Upper lobe of left lung (tissue), 6 donors: ENCODE measurements around the gene SDK2. TPM values are rescaled to one million over a fixed set of nuclear protein-coding genes. Genes with fewer than 3 reads are reported as not detected.
A peak's percentile ranks its signal among the peaks of the same experiment; 100 is the strongest.

Source experiments
- ATAC-seq, 2 donors: fragments of 200-7000 bp; cut with Tn5 transposase; one replicate each; pipeline ENCODE4 v1.9.1; 2022; ENCODE audit warnings: mild to moderate bottlenecking in 2 of 2, moderate library complexity in 2 of 2; ENCODE audit not compliant: low FRiP score in 2 of 2
- DNase-seq, 2 donors: peaks; one replicate each; pipeline ENCODE4 v3.0.0-alpha.2; 2019 to 2020
- H3K27ac ChIP-seq, 4 donors: fragments of 200-600 bp; sonication (generic); one replicate each; pipeline ENCODE4 v1.5.1; 2016 to 2019
- H3K27me3 ChIP-seq, 4 donors: fragments of 200-600 bp; sonication (generic); one replicate each; pipeline ENCODE4 v1.5.1; 2017 to 2019
- H3K36me3 ChIP-seq, 4 donors: fragments of 200-600 bp; sonication (generic); one replicate each; pipeline ENCODE4 v1.5.1; 2016 to 2019
- H3K4me1 ChIP-seq, 4 donors: fragments of 200-600 bp; sonication (generic); one replicate each; pipeline ENCODE4 v1.5.1; 2018 to 2019
- H3K4me3 ChIP-seq, 4 donors: fragments of 200-600 bp; sonication (generic); one replicate each; pipeline ENCODE4 v1.5.1; 2017 to 2019; ENCODE audit warnings: mild to moderate bottlenecking in 2 of 4, moderate library complexity in 1 of 4
- H3K9me3 ChIP-seq, 4 donors: fragments of 200-600 bp; sonication (generic); one replicate each; pipeline ENCODE4 v1.5.1; 2018 to 2019
- EP300 ChIP-seq, 4 donors: sonication (generic); formaldehyde crosslinking; IDR thresholded peaks; one replicate each; pipeline ENCODE4 v1.5.1; 2017; ENCODE audit warnings: antibody characterized with exemption in 4 of 4, control low read depth in 2 of 4
- POLR2A ChIP-seq, 4 donors: fragments of 450-650 bp; IDR thresholded peaks; one replicate each; pipeline ENCODE4 v1.5.1; 2016 to 2017; ENCODE audit warnings: antibody characterized with exemption in 4 of 4, mild to moderate bottlenecking in 2 of 4
- POLR2AphosphoS5 ChIP-seq, 2 donors: sonication (generic); formaldehyde crosslinking; IDR thresholded peaks; one replicate each; pipeline ENCODE4 v1.5.1; 2017; ENCODE audit warnings: antibody characterized with exemption in 2 of 2
- WGBS, 2 donors: methylation state at CpG; one replicate each; pipeline ENCODE4 v1.1.5; 2017 to 2018; 5-methylcytosine and 5-hydroxymethylcytosine counted together
- total RNA-seq, 6 donors: library from RNA; depleted of rRNA in 4 of 6; stranded (reverse); fragments of >200 nt in 4 of 6; gene quantifications; one replicate each; pipeline versions ENCODE4 v1.1.0 to v1.2.1, GENCODE V29; 2016 to 2021
- TF ChIP-seq, protein P1 (sequence below), 6 experiments: fragments of 450-650 bp in 4 of 6; fragments of 200-600 bp in 2 of 6; sonication (generic) in 2 of 6; IDR thresholded peaks; one replicate each; pipeline ENCODE4 v1.5.1; 2016 to 2019; ENCODE audit warnings: antibody characterized with exemption in 6 of 6
- donor health status: DM: no; HTN: no; CAD: no; lungs with moderate emphysema.
- donor health status: DM: no; HTN: yes; CAD: no; lungs with severe emphysema.

SDK2 gene
- total RNA-seq, 6 donors from 2014 or later: 1.2 to 7.3 (median 2.9) TPM

DNA sequence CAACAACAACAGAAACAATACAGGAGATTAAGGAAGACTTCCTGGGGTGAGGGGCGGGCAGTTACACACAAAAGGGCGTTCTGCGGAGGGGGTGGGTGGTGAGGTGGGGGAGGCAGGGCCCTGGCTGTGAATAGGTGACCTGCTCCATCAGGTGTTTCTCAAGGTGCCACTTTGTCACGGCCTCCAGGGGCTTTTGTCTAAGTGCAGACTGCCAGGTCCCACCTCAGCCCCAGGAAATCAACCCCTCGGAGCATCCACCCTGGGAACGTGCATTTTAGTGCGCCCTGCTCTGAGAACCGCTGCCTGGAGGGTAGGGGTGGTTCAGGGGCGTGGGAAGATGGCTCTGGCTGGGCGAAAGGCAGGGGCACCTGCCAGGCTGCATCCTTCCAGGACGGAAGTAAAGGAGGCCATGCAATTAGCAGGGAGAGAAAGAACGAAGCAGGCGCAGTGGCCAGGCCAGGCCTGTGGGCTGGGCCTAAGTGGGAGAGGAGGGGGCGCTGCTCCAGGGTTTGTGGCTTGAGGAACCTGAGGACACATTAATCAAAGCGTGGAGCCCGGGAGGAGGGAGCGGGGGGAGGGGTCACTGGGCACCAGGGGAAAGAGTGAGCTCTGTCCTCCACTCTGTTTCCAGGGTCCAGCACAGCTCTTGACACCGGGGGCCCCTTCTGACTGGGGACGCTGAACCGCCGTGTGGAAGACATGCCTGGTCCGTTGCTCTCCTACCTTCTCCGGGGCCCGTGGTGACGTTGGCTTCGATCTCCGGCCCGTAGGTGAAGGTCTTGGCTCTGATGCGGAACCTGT is 283.1 kb downstream of the SDK2 start:
- Histone ChIP-seq H3K27me3 (no peaks in the 10 kb centered on the region), H3K4me1 (peaks cover 13 to 21% (median 20%) of the 10 kb centered on the region in 4 donors), H3K36me3 (no peaks in the 10 kb centered on the region), H3K9me3 (no peaks in the 10 kb centered on the region), H3K4me3 (no peak overlapping the region), H3K27ac (no peak overlapping the region)
- 83 to 84% methylated on average over 22 to 25 of the region's 29 CpGs for WGBS, 2 donors
- TF ChIP-seq, protein P1, sequence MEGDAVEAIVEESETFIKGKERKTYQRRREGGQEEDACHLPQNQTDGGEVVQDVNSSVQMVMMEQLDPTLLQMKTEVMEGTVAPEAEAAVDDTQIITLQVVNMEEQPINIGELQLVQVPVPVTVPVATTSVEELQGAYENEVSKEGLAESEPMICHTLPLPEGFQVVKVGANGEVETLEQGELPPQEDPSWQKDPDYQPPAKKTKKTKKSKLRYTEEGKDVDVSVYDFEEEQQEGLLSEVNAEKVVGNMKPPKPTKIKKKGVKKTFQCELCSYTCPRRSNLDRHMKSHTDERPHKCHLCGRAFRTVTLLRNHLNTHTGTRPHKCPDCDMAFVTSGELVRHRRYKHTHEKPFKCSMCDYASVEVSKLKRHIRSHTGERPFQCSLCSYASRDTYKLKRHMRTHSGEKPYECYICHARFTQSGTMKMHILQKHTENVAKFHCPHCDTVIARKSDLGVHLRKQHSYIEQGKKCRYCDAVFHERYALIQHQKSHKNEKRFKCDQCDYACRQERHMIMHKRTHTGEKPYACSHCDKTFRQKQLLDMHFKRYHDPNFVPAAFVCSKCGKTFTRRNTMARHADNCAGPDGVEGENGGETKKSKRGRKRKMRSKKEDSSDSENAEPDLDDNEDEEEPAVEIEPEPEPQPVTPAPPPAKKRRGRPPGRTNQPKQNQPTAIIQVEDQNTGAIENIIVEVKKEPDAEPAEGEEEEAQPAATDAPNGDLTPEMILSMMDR (IDR thresholded peaks at IDR 0.05): no peak
- TF ChIP-seq EP300 (IDR thresholded peaks at IDR 0.05) (no peak), POLR2A (IDR thresholded peaks at IDR 0.05) (no peak), POLR2AphosphoS5 (IDR thresholded peaks at IDR 0.05) (no peak)
- DNase-seq: no peak
- no peak for ATAC-seq

DNA sequence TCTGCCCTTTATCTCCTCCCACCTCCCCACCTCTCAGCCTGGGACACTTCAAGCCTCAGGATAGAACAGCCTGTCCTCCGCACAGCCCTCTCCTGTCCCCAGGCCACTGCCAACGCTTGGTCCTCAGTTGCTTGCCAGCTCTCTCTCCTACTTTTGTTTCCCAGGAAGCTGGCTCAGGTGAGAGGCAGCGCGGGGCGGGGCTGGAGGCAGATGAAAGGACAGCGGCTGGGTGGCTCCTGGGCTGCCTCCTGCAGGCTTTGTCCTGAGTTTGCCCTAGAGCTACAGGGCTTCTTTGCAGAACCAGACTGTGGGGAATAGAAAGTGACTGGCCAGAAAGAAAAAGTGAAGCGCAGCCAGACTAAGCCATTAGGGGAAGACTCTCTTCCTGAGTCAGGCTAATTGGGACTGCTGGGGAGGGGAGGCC is 284.2 kb downstream of the SDK2 start:
- Histone ChIP-seq H3K27ac (peak overlapping the region in 2 of 4 donors; percentile 30 to 49), H3K9me3 (no peaks in the 10 kb centered on the region), H3K27me3 (no peaks in the 10 kb centered on the region), H3K4me1 (peaks cover 4 to 14% (median 11%) of the 10 kb centered on the region in 4 donors), H3K4me3 (no peak overlapping the region), H3K36me3 (no peaks in the 10 kb centered on the region)
- peak; percentile 89 to 93 for DNase-seq
- WGBS, 2 donors: 58 to 82% methylated on average over 7 of the region's 7 CpGs
- no peak for TF ChIP-seq POLR2A (IDR thresholded peaks at IDR 0.05)
- peak in 1 of 2 donors; percentile 59 for TF ChIP-seq POLR2AphosphoS5 (IDR thresholded peaks at IDR 0.05)
- TF ChIP-seq, protein P1 (IDR thresholded peaks at IDR 0.05): peak in 3 of 6 experiments; percentile 24 to 35 (median 29)
- peak in 1 of 4 donors; percentile 41 for TF ChIP-seq EP300 (IDR thresholded peaks at IDR 0.05)
- peak; percentile 14 to 66 for ATAC-seq

DNA sequence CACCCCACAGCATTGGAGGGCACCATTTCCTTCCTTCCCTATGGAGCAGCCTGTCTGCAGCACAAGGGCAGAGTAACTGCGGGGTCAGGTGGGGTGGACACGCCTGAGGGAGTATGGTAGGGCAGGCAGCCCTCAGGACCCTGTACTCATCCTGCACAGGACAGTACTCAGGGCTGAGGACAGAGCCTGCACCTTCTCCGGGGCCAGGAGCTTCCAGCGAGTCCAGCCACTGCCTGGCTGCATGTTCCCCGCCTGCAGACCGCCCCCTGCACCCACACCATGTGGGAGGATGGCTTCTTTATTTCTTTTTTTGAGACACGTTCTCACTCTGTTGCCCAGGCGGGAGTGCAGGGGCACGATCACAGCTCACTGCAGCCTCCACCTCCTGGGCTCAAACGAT is 284.9 kb downstream of the SDK2 start:
- WGBS, 2 donors: 89 to 94% methylated on average over 7 to 10 of the region's 10 CpGs
- peak overlapping the region in 1 of 4 donors; percentile 30 for H3K27ac ChIP-seq

GRCh38 chr17:73358668-73359067 is 285.6 kb downstream of the SDK2 start:
- DNase-seq: no peak
- no peak for ATAC-seq

More for the DNA sequence above, 284.9 kb downstream of the SDK2 start:
- TF ChIP-seq POLR2A (IDR thresholded peaks at IDR 0.05) (no peak), POLR2AphosphoS5 (IDR thresholded peaks at IDR 0.05) (no peak), EP300 (IDR thresholded peaks at IDR 0.05) (no peak)
- TF ChIP-seq, protein P1 (IDR thresholded peaks at IDR 0.05): no peak
- Histone ChIP-seq H3K4me3 (no peak overlapping the region), H3K27me3 (no peaks in the 10 kb centered on the region), H3K9me3 (no peaks in the 10 kb centered on the region), H3K36me3 (no peaks in the 10 kb centered on the region), H3K4me1 (peaks cover 3 to 14% (median 10%) of the 10 kb centered on the region in 4 donors)
- ATAC-seq (no peak), DNase-seq (no peak)

More at GRCh38 chr17:73358668-73359067, 285.6 kb downstream of the SDK2 start:
- Histone ChIP-seq H3K36me3 (no peaks in the 10 kb centered on the region), H3K27me3 (no peaks in the 10 kb centered on the region), H3K9me3 (no peaks in the 10 kb centered on the region), H3K27ac (no peak overlapping the region), H3K4me3 (no peak overlapping the region), H3K4me1 (peaks cover 3 to 14% (median 10%) of the 10 kb centered on the region in 4 donors)
- TF ChIP-seq EP300 (IDR thresholded peaks at IDR 0.05) (no peak), POLR2A (IDR thresholded peaks at IDR 0.05) (no peak), POLR2AphosphoS5 (IDR thresholded peaks at IDR 0.05) (no peak)
- TF ChIP-seq, protein P1 (IDR thresholded peaks at IDR 0.05): no peak
- WGBS, 2 donors: 91 to 94% methylated on average over 7 to 9 of the region's 9 CpGs
